PC-9 (cell line): ENCODE results near the gene ANXA7. TPM values are rescaled to one million over a fixed set of nuclear protein-coding genes. Genes with fewer than 3 reads are reported as not detected.

Source experiments
- BruUV-seq: library from RNA; stranded (reverse); fragments of 400-500 nt; replicated peaks from 2 replicates; lab custom pipeline; 2021; lab: Mats Ljungman, UMichigan
- CTCF ChIA-PET: fragments of 300-600 bp; sonication (Branson Sonifier 250); formaldehyde crosslinking; loops from one replicate; lab custom pipeline; 2022; ENCODE audit warnings: antibody characterized with exemption; lab: Charles Lee
- POLR2A ChIA-PET: fragments of 300-600 bp; sonication (Branson Sonifier 250); formaldehyde crosslinking; loops from one replicate; lab custom pipeline; 2022; ENCODE audit warnings: antibody characterized with exemption; ENCODE audit not compliant: unreplicated experiment; lab: Charles Lee
- DNase-seq, 2 experiments: peaks; one replicate each; pipeline versions ENCODE4 v3.0.0 to v3.0.0-alpha.2; 2015 to 2022; ENCODE audit warnings: mixed read lengths in 1 of 2
- H2AFZ ChIP-seq: fragments of 200-600 bp; sonication (generic); 2 replicates; pipeline ENCODE4 v1.8.1; 2017; ENCODE audit warnings: antibody characterized with exemption
- H3F3A ChIP-seq: fragments of 200-600 bp; sonication (generic); 2 replicates; pipeline ENCODE4 v1.8.1; 2017; ENCODE audit warnings: antibody characterized with exemption, mild to moderate bottlenecking, low read depth; ENCODE audit not compliant: insufficient read depth
- H3K27ac ChIP-seq: fragments of 200-600 bp; sonication (generic); 2 replicates; pipeline ENCODE4 v1.6.1; 2016; ENCODE audit warnings: mixed run types
- H3K27me3 ChIP-seq: fragments of 200-600 bp; sonication (generic); 2 replicates; pipeline ENCODE4 v1.6.1; 2016; ENCODE audit warnings: low read depth, mixed run types; ENCODE audit not compliant: insufficient read depth
- H3K36me3 ChIP-seq: fragments of 200-600 bp; sonication (generic); 2 replicates; pipeline ENCODE4 v1.6.1; 2016; ENCODE audit warnings: low read depth, mixed run types
- H3K4me1 ChIP-seq: fragments of 200-600 bp; sonication (generic); replicated peaks from 2 replicates; pipeline ENCODE4 v1.6.1; 2016; ENCODE audit warnings: mixed run types; ENCODE audit not compliant: insufficient read depth
- H3K4me2 ChIP-seq: fragments of 200-600 bp; sonication (generic); 2 replicates; pipeline ENCODE4 v1.6.1; 2017; ENCODE audit warnings: mixed run types
- H3K4me3 ChIP-seq: fragments of 200-600 bp; sonication (generic); 2 replicates; pipeline ENCODE4 v1.6.1; 2016; ENCODE audit warnings: mixed run types
- H3K79me2 ChIP-seq: fragments of 200-600 bp; sonication (generic); 2 replicates; pipeline ENCODE4 v1.6.1; 2017; ENCODE audit warnings: low read depth, mixed run types
- H3K9me2 ChIP-seq: fragments of 200-600 bp; sonication (generic); 2 replicates; pipeline ENCODE4 v1.8.1; 2017; ENCODE audit warnings: mild to moderate bottlenecking; ENCODE audit not compliant: insufficient read depth
- H3K9me3 ChIP-seq: fragments of 200-600 bp; sonication (generic); 2 replicates; pipeline ENCODE4 v1.8.1; 2016; ENCODE audit warnings: low read depth; ENCODE audit not compliant: insufficient read depth
- H4K20me1 ChIP-seq: fragments of 200-600 bp; sonication (generic); 2 replicates; pipeline ENCODE4 v1.8.1; 2017; ENCODE audit not compliant: insufficient read depth
- CTCF ChIP-seq: fragments of 200-600 bp; sonication (generic); conservative IDR thresholded peaks from 2 replicates; pipeline ENCODE4 v1.6.1; 2017; ENCODE audit warnings: mixed run types, antibody characterized with exemption, mild to moderate bottlenecking, moderate library complexity
- EZH2 ChIP-seq: fragments of 200-600 bp; sonication (generic); IDR thresholded peaks from 2 replicates; pipeline ENCODE4 v1.8.0; 2017; ENCODE audit warnings: antibody characterized with exemption, low read depth
- intact Hi-C: fragments of 100-400 bp; cut with micrococcal nuclease; formaldehyde crosslinking; loops from one replicate; pipeline ENCODE4 v1.10.0; 2022; ENCODE audit not compliant: unreplicated experiment
- total RNA-seq: library from RNA; stranded (reverse); gene quantifications from 2 replicates; pipeline ENCODE4 v1.2.3, GENCODE V29; 2021

Gene ANXA7
- total RNA-seq, 1 experiment from 2014 or later: 154 TPM

- Histone ChIP-seq H2AFZ (no peak overlapping the region), H3K27me3 (no peaks in the 10 kb centered on the region), H4K20me1 (no peaks in the 10 kb centered on the region), H3K4me3 (no peak overlapping the region), H3K4me2 (no peak overlapping the region), H3K9me3 (no peaks in the 10 kb centered on the region), H3K79me2 (no peaks in the 10 kb centered on the region), H3K4me1 (no peaks in the 10 kb centered on the region), H3F3A (peaks cover 17% of the 10 kb centered on the region), H3K36me3 (peaks cover 62% of the 10 kb centered on the region), H3K27ac (no peak overlapping the region), H3K9me2 (no peaks in the 10 kb centered on the region)
- BruUV-seq: no TSS peak
- POLR2A ChIA-PET: no interaction called here
- no peak for DNase-seq
- CTCF ChIA-PET: interaction anchor here (0.5 kb wide), 1 partner anchor 128 kb away, joined by 8 read pairs; no protein-coding TSS in a partner anchor
- intact Hi-C loops: no loop called here
- TF ChIP-seq EZH2 (no peak), CTCF (no peak)
Observed at GRCh38 chr10:73379064-73379748, 34.7 kb downstream of the ANXA7 start.

- Histone ChIP-seq H3K4me3 (no peak overlapping the region), H3K9me2 (no peaks in the 10 kb centered on the region), H2AFZ (no peak overlapping the region), H3K36me3 (peaks cover 42% of the 10 kb centered on the region), H3K4me2 (no peak overlapping the region), H3K27ac (no peak overlapping the region), H4K20me1 (no peaks in the 10 kb centered on the region), H3K79me2 (no peaks in the 10 kb centered on the region), H3K9me3 (no peaks in the 10 kb centered on the region), H3K4me1 (no peaks in the 10 kb centered on the region), H3K27me3 (no peaks in the 10 kb centered on the region), H3F3A (peaks cover 20% of the 10 kb centered on the region)
- BruUV-seq: no TSS peak
- DNase-seq: no peak
- intact Hi-C loops: no loop called here
- ChIA-PET CTCF (no interaction called here), POLR2A (no interaction called here)
- TF ChIP-seq EZH2 (no peak), CTCF (no peak)
Observed at GRCh38 chr10:73376679-73377078, 37.2 kb downstream of the ANXA7 start.

GRCh38 chr10:73368238-73368637 lies 45.6 kb downstream of the ANXA7 start:
- no peaks in the 10 kb centered on the region for H3K9me2 ChIP-seq
- BruUV-seq: no TSS peak
- no peak for DNase-seq
- H2AFZ ChIP-seq: no peak overlapping the region
- TF ChIP-seq CTCF (no peak), EZH2 (no peak)
- H3K4me2 ChIP-seq: no peak overlapping the region
- peaks cover 27% of the 10 kb centered on the region for H3F3A ChIP-seq
- no peaks in the 10 kb centered on the region for H3K4me1 ChIP-seq
- ChIA-PET CTCF (no interaction called here), POLR2A (no interaction called here)
- H3K4me3 ChIP-seq: no peak overlapping the region
- no peaks in the 10 kb centered on the region for H3K27me3 ChIP-seq
- H4K20me1 ChIP-seq: no peaks in the 10 kb centered on the region
- peaks cover 5% of the 10 kb centered on the region; the same call in 1 of the 2 replicates for H3K36me3 ChIP-seq
- intact Hi-C loops: no loop called here
- H3K79me2 ChIP-seq: no peaks in the 10 kb centered on the region
- no peak overlapping the region for H3K27ac ChIP-seq
- no peaks in the 10 kb centered on the region for H3K9me3 ChIP-seq
